Neuron (in vitro differentiated cells): ENCODE results near the gene FGD1.
A peak's percentile ranks its signal among the peaks of the same experiment; 100 is the strongest.

ENCODE experiments used
- H2AFZ ChIP-seq: one replicate; pipeline ENCODE4 v1.6.1; 2013; ENCODE audit warnings: low read depth, mild to moderate bottlenecking, inconsistent platforms, low read length, moderate library complexity
- H3K27me3 ChIP-seq: one replicate; pipeline ENCODE4 v1.6.1; 2013; ENCODE audit warnings: low read length; ENCODE audit not compliant: insufficient read depth
- H3K36me3 ChIP-seq: one replicate; pipeline ENCODE4 v1.6.1; 2013; ENCODE audit warnings: low read length; ENCODE audit not compliant: insufficient read depth
- H3K4me1 ChIP-seq: one replicate; pipeline ENCODE4 v1.6.1; 2013; ENCODE audit warnings: low read length; ENCODE audit not compliant: insufficient read depth
- H3K4me3 ChIP-seq: 2 replicates; pipeline ENCODE4 v1.5.1; 2013; ENCODE audit warnings: mild to moderate bottlenecking, low read length, moderate library complexity
- H3K9me3 ChIP-seq: one replicate; pipeline ENCODE4 v1.6.1; 2013; ENCODE audit warnings: low read length

FGD1 gene

DNA sequence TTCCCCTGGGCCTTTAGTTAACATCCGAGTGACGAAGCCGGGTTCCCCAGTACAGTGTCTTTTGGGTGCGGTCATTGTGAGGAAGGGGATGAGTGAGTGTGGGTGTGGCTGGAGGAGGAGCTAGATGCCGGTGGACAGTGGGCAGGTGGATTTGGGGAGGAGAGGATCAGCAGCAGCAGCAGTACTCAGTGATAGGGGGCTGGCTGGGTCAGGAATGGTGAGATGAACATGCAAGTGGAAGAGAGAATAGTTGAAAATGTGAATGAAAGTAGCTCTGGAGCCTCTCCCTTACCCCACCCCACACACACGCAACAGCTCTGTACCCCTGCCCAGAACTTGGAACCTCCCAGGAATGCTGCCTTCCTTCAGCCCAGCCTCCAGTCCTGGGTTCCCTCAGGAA is 51.3 kb downstream of the FGD1 start:
- H3K36me3 ChIP-seq = peaks cover 11% of the 10 kb centered on the region
- H3K4me1 ChIP-seq = peaks cover 14% of the 10 kb centered on the region
- no peaks in the 10 kb centered on the region for H3K9me3 ChIP-seq
- no peak overlapping the region for H3K4me3 ChIP-seq
- H2AFZ ChIP-seq = no peak overlapping the region
- H3K27me3 ChIP-seq = no peaks in the 10 kb centered on the region

DNA sequence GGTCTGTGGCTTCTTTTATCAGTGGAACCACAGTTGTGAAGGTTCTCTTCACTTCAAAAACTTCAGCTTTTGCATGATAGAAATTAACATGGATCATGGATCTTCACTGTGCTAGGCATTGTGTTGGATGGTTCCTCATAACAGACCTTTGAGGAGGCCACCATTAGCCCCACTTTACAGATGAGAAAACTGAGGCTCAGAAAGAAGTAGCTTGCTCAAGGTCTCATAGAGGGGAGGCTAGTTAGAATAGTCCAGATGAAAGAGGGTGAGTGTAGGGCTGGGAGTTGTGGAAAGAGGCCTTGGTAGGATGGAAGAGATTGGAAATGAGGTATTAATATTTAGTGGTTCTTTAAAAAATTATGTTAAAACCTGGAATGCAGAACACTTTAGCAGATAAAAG is 53.2 kb downstream of the FGD1 start:
- H3K9me3 ChIP-seq = no peaks in the 10 kb centered on the region
- no peaks in the 10 kb centered on the region for H3K27me3 ChIP-seq
- H2AFZ ChIP-seq = no peak overlapping the region
- peaks cover 14% of the 10 kb centered on the region for H3K4me1 ChIP-seq
- no peak overlapping the region for H3K4me3 ChIP-seq
- H3K36me3 ChIP-seq = peaks cover 5% of the 10 kb centered on the region

GRCh38 chrX:54439960-54440871 is 55.8 kb downstream of the FGD1 start, which contains the start of gene TSR2:
Gene TSR2 (plus strand): TSS chrX:54440404. CDS start chrX:54440422, 18 bp downstream.
- Histone ChIP-seq H3K27me3 (no peaks in the 10 kb centered on the region), H3K4me3 (peak within 1 kb of the TSS; percentile 92), H3K36me3 (peaks cover 5% of the 10 kb centered on the region), H3K4me1 (peaks cover 14% of the 10 kb centered on the region), H2AFZ (peak within 1 kb of the TSS; percentile 79), H3K9me3 (no peaks in the 10 kb centered on the region)

GRCh38 chrX:54435121-54435520 is 60.9 kb downstream of the FGD1 start:
- Histone ChIP-seq H3K27me3 (no peaks in the 10 kb centered on the region), H3K4me3 (no peak overlapping the region), H3K9me3 (no peaks in the 10 kb centered on the region), H3K36me3 (no peaks in the 10 kb centered on the region), H3K4me1 (peaks cover 2% of the 10 kb centered on the region), H2AFZ (no peak overlapping the region)

DNA sequence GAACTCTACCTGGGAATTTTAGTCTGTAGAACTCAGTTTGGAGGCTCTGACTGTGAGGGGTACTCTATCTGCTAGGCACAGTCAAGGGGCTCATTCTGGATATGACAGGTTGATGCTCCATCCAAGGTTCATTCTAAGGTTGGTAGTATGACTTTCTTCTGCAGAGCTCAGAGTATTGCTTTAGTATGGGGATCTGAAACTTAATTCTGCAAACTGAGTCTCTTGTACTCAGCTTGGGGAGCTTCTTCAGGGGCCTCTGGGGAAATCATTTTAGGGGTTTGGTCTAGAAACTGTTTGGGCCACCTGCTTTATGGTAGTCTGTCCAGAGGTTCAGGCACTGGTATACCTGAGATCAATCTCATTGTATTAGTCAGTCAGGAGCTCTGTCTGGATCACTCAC is 65.5 kb downstream of the FGD1 start:
- no peaks in the 10 kb centered on the region for H3K4me1 ChIP-seq
- H3K36me3 ChIP-seq = no peaks in the 10 kb centered on the region
- no peaks in the 10 kb centered on the region for H3K27me3 ChIP-seq
- H3K9me3 ChIP-seq = no peaks in the 10 kb centered on the region
- H3K4me3 ChIP-seq = no peak overlapping the region
- H2AFZ ChIP-seq = no peak overlapping the region

- H3K27me3 ChIP-seq = no peaks in the 10 kb centered on the region
- no peaks in the 10 kb centered on the region for H3K4me1 ChIP-seq
- no peaks in the 10 kb centered on the region for H3K36me3 ChIP-seq
- H3K9me3 ChIP-seq = no peaks in the 10 kb centered on the region
- H3K4me3 ChIP-seq = no peak overlapping the region
- H2AFZ ChIP-seq = no peak overlapping the region
Measured at GRCh38 chrX:54427837-54428424, 68.1 kb downstream of the FGD1 start.

DNA sequence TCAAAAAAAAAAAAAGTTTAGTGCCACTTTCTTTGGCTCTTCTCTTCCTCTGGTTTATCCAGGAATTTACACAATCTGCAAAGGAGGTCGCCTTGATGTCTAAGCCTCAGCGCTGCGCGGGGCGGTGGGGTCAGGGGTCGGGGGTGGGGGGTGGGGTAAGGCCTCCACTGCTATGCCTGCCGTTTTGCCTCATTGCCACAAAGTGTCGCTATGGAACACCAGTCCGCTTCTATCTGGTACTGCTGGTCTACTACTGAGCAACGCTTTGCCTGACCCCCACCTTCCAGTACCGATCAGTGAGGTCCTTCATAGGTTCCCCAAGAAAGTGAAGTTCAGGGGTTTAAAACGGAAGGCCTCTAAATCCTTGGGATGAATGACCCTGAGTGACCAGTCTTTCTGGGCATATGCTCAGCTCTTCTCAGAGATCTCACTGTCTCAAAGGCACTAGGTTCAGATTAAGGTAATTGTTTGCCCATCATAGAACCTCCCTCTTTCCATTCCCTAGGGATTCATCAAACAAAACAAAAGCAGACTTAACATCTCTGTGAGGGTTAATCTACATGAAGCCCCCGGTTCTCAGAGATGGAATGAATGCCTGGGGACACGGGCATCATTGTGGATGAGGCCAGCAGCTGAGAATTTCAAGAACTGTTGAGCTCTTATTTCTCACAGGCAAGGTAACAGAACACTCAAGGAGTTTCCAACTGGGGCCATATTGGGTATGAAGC is 72.7 kb downstream of the FGD1 start:
- no peaks in the 10 kb centered on the region for H3K4me1 ChIP-seq
- H3K36me3 ChIP-seq = no peaks in the 10 kb centered on the region
- no peaks in the 10 kb centered on the region for H3K27me3 ChIP-seq
- no peak overlapping the region for H3K4me3 ChIP-seq
- H2AFZ ChIP-seq = no peak overlapping the region
- no peaks in the 10 kb centered on the region for H3K9me3 ChIP-seq

DNA sequence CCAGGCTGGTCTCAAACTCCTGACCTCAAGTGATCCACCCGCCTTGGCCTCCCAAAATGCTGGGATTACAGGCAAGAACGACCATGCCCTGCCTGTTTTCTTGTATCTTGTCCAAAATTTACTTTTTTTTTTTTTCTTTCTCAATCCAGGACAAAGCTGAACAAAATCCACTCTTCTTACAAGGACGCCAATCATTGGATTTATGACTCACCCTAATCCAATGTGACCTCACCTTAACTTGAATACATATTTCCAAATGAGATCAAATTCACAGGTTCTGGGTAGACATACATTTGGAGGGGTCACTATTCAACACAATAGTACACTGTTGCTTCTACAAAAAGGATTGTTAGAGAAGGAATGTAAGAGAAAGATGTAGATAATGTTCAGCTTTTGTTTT is 73.9 kb downstream of the FGD1 start:
- Histone ChIP-seq H3K27me3 (no peaks in the 10 kb centered on the region), H3K9me3 (no peaks in the 10 kb centered on the region), H3K36me3 (no peaks in the 10 kb centered on the region), H3K4me1 (no peaks in the 10 kb centered on the region), H3K4me3 (no peak overlapping the region), H2AFZ (no peak overlapping the region)

DNA sequence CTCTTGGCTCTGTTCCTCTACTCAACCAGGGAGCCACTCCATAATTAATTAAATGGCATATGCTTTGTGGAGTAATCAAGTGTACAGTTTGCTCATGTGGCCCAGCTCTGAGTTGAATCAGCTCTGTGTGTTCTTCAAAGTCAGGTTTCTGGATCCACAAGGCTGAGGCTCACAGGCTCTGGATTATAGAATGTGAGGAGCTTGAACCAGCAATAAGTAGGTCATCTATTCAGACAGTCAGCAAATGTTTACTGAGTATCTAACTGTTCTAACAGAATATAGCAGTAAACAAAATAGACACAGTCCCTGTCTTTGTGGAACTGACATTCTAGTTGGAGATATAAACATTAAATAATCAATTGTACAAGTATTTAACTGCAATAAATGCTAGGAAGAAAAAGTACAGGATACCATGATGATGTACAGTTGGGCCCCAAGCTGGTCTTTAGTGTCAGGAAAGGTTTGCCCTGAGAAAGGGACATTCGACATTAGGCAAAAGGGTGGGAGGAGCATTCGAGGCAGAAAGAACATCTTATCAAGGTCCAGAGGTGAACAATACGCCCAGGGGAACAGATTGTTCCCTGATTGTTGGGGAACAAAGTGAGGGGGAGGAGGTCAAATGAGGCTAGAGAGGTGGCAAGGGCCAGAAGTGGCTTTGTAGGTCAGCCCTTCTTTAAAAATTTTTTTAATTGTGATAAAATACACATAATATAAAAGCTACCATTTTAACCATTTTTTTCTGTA is 76.3 kb downstream of the FGD1 start:
- H3K36me3 ChIP-seq = no peaks in the 10 kb centered on the region
- no peaks in the 10 kb centered on the region for H3K9me3 ChIP-seq
- H3K27me3 ChIP-seq = no peaks in the 10 kb centered on the region
- H3K4me1 ChIP-seq = no peaks in the 10 kb centered on the region
- H3K4me3 ChIP-seq = no peak overlapping the region
- H2AFZ ChIP-seq = no peak overlapping the region

- Histone ChIP-seq H3K4me1 (no peaks in the 10 kb centered on the region), H3K36me3 (no peaks in the 10 kb centered on the region), H3K27me3 (no peaks in the 10 kb centered on the region), H3K9me3 (no peaks in the 10 kb centered on the region), H2AFZ (no peak overlapping the region), H3K4me3 (no peak overlapping the region)
Measured at GRCh38 chrX:54416965-54417364, 79.1 kb downstream of the FGD1 start.

DNA sequence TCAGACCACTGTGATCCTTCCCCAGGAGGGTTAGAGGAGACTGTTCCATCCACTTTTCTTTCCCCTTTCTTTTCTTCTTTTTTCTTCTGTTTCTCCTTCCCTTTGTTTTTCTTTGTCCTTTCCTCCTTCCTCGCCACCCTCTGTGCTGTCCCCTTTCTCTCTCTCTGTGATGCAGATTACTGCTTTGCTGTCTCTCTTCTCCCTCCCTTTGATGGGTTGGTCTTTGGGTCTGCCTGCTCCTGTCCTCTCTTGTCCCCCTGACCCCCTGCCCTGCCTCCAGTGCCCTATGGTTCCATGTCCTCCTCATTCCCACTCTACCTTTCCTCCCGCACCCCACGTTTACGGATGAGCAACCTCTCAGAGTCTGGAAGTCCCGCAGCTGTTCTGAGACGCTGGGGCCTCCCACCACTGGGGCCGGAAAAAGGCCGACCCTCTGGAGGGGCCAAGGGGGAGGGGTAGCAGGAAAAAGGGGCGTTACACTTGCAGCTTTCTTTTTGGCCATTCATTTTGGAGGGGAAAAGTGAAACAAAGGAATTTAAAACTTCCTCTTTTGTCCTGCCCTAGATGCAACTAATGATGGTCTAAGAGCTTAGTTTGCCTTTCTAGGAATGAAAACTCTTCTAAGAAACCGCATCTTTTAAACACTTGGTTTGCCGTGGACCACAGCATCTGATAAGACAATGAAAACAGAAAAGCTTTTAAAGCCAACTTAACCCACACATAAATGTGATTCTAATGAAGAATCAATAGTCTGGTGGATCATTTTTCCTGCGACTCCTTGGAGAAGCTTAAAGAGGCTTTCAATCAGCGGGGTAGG is 80.3 kb downstream of the FGD1 start:
- no peaks in the 10 kb centered on the region for H3K36me3 ChIP-seq
- H3K9me3 ChIP-seq = no peaks in the 10 kb centered on the region
- H3K27me3 ChIP-seq = no peaks in the 10 kb centered on the region
- no peaks in the 10 kb centered on the region for H3K4me1 ChIP-seq
- no peak overlapping the region for H3K4me3 ChIP-seq
- H2AFZ ChIP-seq = peak overlapping the region; percentile 72

DNA sequence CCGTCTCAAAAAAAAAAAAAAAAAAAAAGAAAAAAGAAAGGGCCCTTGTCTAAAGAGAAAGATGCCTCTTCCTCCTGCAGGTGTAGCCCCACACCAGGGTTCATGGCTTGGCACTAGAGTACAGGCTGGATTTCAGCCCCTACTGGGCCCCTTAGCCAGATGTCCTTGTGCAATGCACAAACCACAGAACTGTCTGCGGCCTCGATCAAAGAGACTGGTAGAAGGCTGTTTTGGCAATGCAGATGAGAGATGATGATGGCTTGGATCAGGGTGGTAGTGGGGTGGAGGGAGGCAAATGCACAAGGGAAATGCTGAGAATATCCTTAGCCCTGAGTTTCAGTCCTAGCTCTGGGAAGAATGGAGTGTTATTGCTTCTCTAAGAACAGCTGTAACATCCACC is 82.3 kb downstream of the FGD1 start:
- H3K27me3 ChIP-seq = no peaks in the 10 kb centered on the region
- no peaks in the 10 kb centered on the region for H3K4me1 ChIP-seq
- H3K36me3 ChIP-seq = no peaks in the 10 kb centered on the region
- no peak overlapping the region for H3K4me3 ChIP-seq
- H3K9me3 ChIP-seq = no peaks in the 10 kb centered on the region
- H2AFZ ChIP-seq = no peak overlapping the region
